Adrenal gland (tissue), 5 donors: ENCODE data around the gene MAGEE1.

Experiments used
- CTCF ChIP-seq, 6 experiments: fragments of 450-650 bp in 4 of 6; fragments of 200-600 bp in 2 of 6; sonication (generic) in 1 of 6; IDR thresholded peaks; 1 replicate in 5 of 6; 2 replicates in 1 of 6; pipeline versions ENCODE4 v1.5.1 to v1.8.0; 2016 to 2021; ENCODE audit warnings: antibody characterized with exemption in 6 of 6, mild to moderate bottlenecking in 2 of 6, moderate library complexity in 1 of 6
- POLR2A ChIP-seq, 2 donors: fragments of 450-650 bp; IDR thresholded peaks; one replicate each; pipeline ENCODE4 v1.6.1; 2017; ENCODE audit warnings: antibody characterized with exemption in 2 of 2, mild to moderate bottlenecking in 2 of 2, moderate library complexity in 1 of 2
- donor health status: DM: no; HTN: no; CAD: no.

DNA sequence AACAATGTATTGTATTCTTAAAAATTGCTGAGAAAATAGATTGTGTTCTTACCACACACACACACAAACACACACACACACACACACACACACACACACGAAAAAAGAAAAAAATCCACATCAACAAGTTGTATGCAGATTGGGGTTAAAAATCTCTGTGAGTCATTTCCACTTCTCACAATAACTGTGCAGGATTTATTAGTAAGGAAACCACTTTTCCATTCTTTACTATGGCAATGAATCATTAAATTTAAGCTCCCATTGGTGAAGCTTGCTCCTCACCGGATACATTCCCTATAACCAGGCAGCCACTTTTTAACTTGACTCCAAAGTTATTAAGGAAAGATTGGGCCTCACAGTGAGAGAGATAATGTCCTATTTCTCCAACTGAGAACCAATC, 19.7 kb upstream of the MAGEE1 start:
- TF ChIP-seq CTCF (IDR thresholded peaks at IDR 0.05) (no peak), POLR2A (IDR thresholded peaks at IDR 0.05) (no peak)
